Measurements from ENCODE around the gene PROX1. TPM values are rescaled to one million over a fixed set of nuclear protein-coding genes. Genes with fewer than 3 reads are reported as not detected.

Gene PROX1
- total RNA-seq, 2 donors from 2014 or later, result 0.21 to 4.3 TPM

DNA sequence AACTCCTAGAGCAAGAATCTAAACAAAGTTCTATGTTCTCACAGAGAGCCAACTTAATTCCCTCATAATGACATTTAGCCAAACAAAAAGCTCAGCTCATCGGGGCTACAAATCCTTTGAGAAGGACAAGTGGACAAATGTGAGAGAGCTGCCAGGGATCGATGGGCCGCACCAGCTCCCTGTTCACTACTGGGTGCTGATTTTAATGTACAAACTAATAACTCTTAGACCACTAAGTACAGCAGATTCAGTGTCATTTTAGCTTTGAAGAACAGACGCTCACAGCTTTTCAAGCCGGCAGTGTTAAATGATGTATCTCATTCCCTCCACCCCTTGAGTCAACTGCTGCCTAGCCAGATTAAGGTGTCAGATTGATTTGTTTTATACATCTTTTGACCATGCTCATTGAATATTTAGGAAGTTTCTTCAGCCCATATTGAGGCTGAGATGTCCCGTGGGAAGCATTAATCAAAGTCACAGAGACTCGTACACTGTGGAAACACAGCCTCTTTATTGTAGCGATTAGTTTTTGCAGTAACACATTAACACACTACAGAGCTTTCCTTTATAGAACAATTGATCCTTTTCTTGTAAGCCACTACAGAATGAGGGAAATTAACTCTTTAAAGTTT, 21.1 kb downstream of the PROX1 start:
- H3K4me3 ChIP-seq, result no peak overlapping the region
- no peak overlapping the region for H3K27ac ChIP-seq
- no peak for ATAC-seq (ENCODE audit: insufficient number of reproducible peaks, low FRiP score, low read depth)
- no peak for DNase-seq (ENCODE audit: low spot score)
- no peaks in the 10 kb centered on the region for H3K9me3 ChIP-seq
- no peak for TF ChIP-seq CTCF (IDR thresholded peaks at IDR 0.05)
- H3K36me3 ChIP-seq, result no peaks in the 10 kb centered on the region
- no peaks in the 10 kb centered on the region for H3K4me1 ChIP-seq (ENCODE audit: control insufficient read depth in 1 of 2, low read depth in 2 of 2)
- H3K27me3 ChIP-seq (replicated peaks; ENCODE audit: insufficient read depth), result no peaks in the 10 kb centered on the region

DNA sequence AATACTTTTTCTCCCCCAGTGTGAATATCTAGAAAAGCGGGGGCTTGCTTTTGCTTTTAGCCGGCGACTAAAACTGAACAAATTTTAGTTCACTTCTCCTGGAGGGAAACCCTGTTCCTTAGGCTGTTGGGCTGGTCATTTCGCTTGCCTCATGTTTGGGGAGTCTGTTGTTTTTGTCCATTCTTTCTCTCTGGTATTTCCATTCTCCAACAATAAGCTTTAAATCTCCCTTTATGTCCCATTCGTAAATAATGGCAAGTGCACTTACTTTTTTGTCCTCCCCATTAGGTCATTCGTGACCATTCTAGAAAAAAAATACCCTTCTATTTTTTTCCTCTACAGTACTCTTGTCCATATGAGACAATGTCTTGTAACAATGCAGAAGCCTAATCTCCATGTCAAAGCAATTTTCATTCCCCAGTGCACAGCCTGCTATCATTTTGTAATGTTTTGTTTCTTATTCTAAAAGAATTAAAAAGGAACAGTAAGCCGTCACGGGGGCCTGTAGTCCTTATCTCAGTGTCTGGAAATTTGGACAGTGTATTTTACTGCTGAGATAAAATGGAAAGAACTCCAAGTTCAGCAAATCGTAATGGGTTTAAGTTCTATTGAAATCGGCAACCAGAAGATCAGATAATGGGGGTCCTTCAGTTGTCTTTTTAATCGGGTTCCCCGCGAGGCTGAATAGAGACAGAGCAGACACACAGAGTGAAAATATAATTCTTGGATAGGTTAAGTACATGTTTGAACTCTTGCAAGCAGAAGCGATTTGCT, 21.8 kb downstream of the PROX1 start:
- Histone ChIP-seq H3K27me3 (replicated peaks; ENCODE audit: insufficient read depth) (no peaks in the 10 kb centered on the region), H3K4me1 (ENCODE audit: control insufficient read depth in 1 of 2, low read depth in 2 of 2) (no peaks in the 10 kb centered on the region), H3K4me3 (no peak overlapping the region), H3K36me3 (no peaks in the 10 kb centered on the region), H3K9me3 (no peaks in the 10 kb centered on the region), H3K27ac (no peak overlapping the region)
- no peak for TF ChIP-seq CTCF (IDR thresholded peaks at IDR 0.05)
- ATAC-seq (ENCODE audit: insufficient number of reproducible peaks, low FRiP score, low read depth), result no peak
- DNase-seq (ENCODE audit: low spot score), result no peak

DNA sequence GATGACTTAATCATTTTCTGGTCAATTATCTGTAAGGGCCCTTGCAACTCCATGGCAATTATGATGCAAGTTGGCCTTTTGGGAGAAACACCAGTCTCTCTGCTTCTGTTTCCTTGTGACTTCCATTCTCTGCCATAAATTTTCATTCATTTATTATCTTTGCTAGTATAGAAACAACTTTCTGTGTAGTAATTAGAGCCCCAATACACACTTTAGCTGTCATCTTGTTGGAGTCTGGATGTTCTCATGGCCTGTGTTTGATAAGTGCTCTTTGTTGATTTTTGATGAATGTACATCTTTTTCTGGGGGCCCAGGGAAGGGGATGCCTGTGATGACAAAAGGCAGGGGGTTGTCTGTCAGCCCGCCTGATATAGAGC, 22.4 kb downstream of the PROX1 start:
- TF ChIP-seq CTCF (IDR thresholded peaks at IDR 0.05), result no peak
- ATAC-seq (ENCODE audit: insufficient number of reproducible peaks, low FRiP score, low read depth), result no peak

DNA sequence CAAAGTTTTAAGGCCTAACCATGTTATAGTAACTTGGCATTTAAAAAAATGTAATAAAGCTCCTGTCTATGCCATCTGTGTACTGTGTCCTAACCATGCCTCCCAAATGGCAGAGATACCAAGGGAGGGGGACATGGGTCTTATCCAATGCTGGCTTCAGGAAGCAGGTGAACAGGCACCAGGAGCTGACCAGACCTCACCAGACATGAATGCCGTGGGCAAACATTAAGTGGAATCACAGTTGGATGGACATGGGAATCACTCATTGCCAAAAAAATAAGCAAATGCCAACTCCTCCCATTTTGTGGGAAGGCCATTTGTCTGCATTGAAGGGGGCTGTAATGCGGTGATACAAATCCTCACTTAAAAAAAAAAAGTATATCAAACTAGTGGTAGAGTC, 22.9 kb downstream of the PROX1 start:
- DNase-seq (ENCODE audit: low spot score) (no peak), ATAC-seq (ENCODE audit: insufficient number of reproducible peaks, low FRiP score, low read depth) (no peak)
- no peaks in the 10 kb centered on the region for H3K4me1 ChIP-seq (ENCODE audit: control insufficient read depth in 1 of 2, low read depth in 2 of 2)

More for the DNA sequence above, 22.4 kb downstream of the PROX1 start:
- no peak overlapping the region for H3K4me3 ChIP-seq
- no peaks in the 10 kb centered on the region for H3K9me3 ChIP-seq
- no peaks in the 10 kb centered on the region for H3K4me1 ChIP-seq (ENCODE audit: control insufficient read depth in 1 of 2, low read depth in 2 of 2)
- H3K36me3 ChIP-seq, result no peaks in the 10 kb centered on the region
- DNase-seq (ENCODE audit: low spot score), result no peak
- no peaks in the 10 kb centered on the region for H3K27me3 ChIP-seq (replicated peaks; ENCODE audit: insufficient read depth)
- no peak overlapping the region for H3K27ac ChIP-seq

More for the DNA sequence above, 22.9 kb downstream of the PROX1 start:
- H3K9me3 ChIP-seq, result no peaks in the 10 kb centered on the region
- no peak overlapping the region for H3K27ac ChIP-seq
- H3K36me3 ChIP-seq, result no peaks in the 10 kb centered on the region
- H3K27me3 ChIP-seq (replicated peaks; ENCODE audit: insufficient read depth), result no peaks in the 10 kb centered on the region
- H3K4me3 ChIP-seq, result no peak overlapping the region
- TF ChIP-seq CTCF (IDR thresholded peaks at IDR 0.05), result no peak
